SJSA1 (cell line): Measurements from ENCODE around the gene OGG1. TPM values are rescaled to one million over a fixed set of nuclear protein-coding genes. Genes with fewer than 3 reads are reported as not detected.

Experiments used
- total RNA-seq: library from RNA; depleted of rRNA; stranded (reverse); fragments of >200 nt; shearing (Covaris generic); gene quantifications from 2 replicates; pipeline ENCODE4 v1.2.3, GENCODE V29; 2014; rRNA removed

Gene OGG1
- total RNA-seq, 1 experiment from 2014 or later = 18.8 TPM

Other genes starting within 250 kb of the OGG1 start
- 0.08 TPM in 1 of 2 replicates, not detected in the other for gene LHFPL4, start 196.1 kb upstream of the OGG1 start, total RNA-seq
- gene MTMR14, start 100.4 kb upstream of the OGG1 start, total RNA-seq = 23.3 and 27.6 TPM in 2 replicates
- not detected in 2 replicates for gene CPNE9, start 46.1 kb upstream of the OGG1 start, total RNA-seq
- 12.2 and 18.5 TPM in 2 replicates for gene BRPF1, start 18.2 kb upstream of the OGG1 start, total RNA-seq
- gene CAMK1, start 20.0 kb downstream of the OGG1 start, total RNA-seq = 10.0 and 11.8 TPM in 2 replicates
- 102 and 111 TPM in 2 replicates for gene TADA3, start 42.5 kb downstream of the OGG1 start, total RNA-seq
- 185 and 270 TPM in 2 replicates for gene ARPC4, start 43.1 kb downstream of the OGG1 start, total RNA-seq
- 2.3 and 5.8 TPM in 2 replicates for gene TTLL3, start 60.3 kb downstream of the OGG1 start, total RNA-seq
- gene RPUSD3, start 94.1 kb downstream of the OGG1 start, total RNA-seq = 30.5 and 49.5 TPM in 2 replicates
- gene CIDEC, start 130.3 kb downstream of the OGG1 start, total RNA-seq = not detected in 2 replicates
- gene JAGN1, start 140.7 kb downstream of the OGG1 start, total RNA-seq = 17.2 and 21.2 TPM in 2 replicates
- 0.37 and 0.56 TPM in 2 replicates for gene IL17RE, start 152.9 kb downstream of the OGG1 start, total RNA-seq
- 12.6 and 19.5 TPM in 2 replicates for gene IL17RC, start 167.1 kb downstream of the OGG1 start, total RNA-seq
- gene CRELD1, start 183.9 kb downstream of the OGG1 start, total RNA-seq = 11.7 and 13.0 TPM in 2 replicates
- gene PRRT3, start 202.5 kb downstream of the OGG1 start, total RNA-seq = 0.25 and 0.58 TPM in 2 replicates
- 34.6 and 86.3 TPM in 2 replicates for gene EMC3, start 236.9 kb downstream of the OGG1 start, total RNA-seq